Keratinocyte (primary cell): ENCODE data around the gene GBP1.

Experiments
- CTCF ChIP-seq, 3 experiments: IDR thresholded peaks in 1 of 3; conservative IDR thresholded peaks in 1 of 3; optimal IDR thresholded peaks in 1 of 3; 2 replicates in 2 of 3; 3 replicates in 1 of 3; pipeline versions ENCODE3 to v1.5.1; 2011; ENCODE audit warnings: low read length in 3 of 3, mild to moderate bottlenecking in 3 of 3, moderate library complexity in 2 of 3, control low read depth in 1 of 3, inconsistent platforms in 1 of 3; ENCODE audit not compliant: insufficient read depth in 2 of 3; ENCODE audit errors: extremely low read depth in 1 of 3
- EZH2 ChIP-seq: IDR thresholded peaks from one replicate; pipeline ENCODE4 v1.6.1; 2012; ENCODE audit warnings: inconsistent platforms, mild to moderate bottlenecking, low read length, moderate library complexity

GRCh38 chr1:89095737-89096136 is 30.7 kb upstream of the GBP1 start:
- no peak for TF ChIP-seq CTCF (optimal IDR thresholded peaks at IDR 0.05 in 1 of 3, IDR thresholded peaks at IDR 0.05 in 1 of 3, conservative IDR thresholded peaks at IDR 0.05 in 1 of 3; ENCODE audit: extremely low read depth in 1 of 3, insufficient read depth in 2 of 3, low read length in 3 of 3)
- TF ChIP-seq EZH2: no peak
